Measurements from ENCODE around the gene NDUFV3. TPM values are rescaled to one million over a fixed set of nuclear protein-coding genes. Genes with fewer than 3 reads are reported as not detected.
"Not testable (repeated sequence)": the region's sequence is repeated elsewhere in the genome, so short reads cannot be mapped to it uniquely, and the experiment has no call there.

Gene NDUFV3
- total RNA-seq, 3 donors from 2014 or later, result 49.9 to 62.9 (median 51.1) TPM

- H3K36me3 ChIP-seq, result no peaks in the 10 kb centered on the region
- DNase-seq (ENCODE audit: low spot score in 2 of 2), result no peak
These were observed 28.0 kb upstream of the NDUFV3 start for GRCh38 chr21:42864815-42865775.

GRCh38 chr21:42865776-42866160 is 27.3 kb upstream of the NDUFV3 start:
- intact Hi-C loops (cut with DNase I; ENCODE audit: low total_unique reads), result loop anchor here (5.0 kb wide), 1 partner anchor 47 kb away; no protein-coding TSS in a partner anchor
- Histone ChIP-seq H3K4me1 (no peaks in the 10 kb centered on the region), H3K27ac (no peak overlapping the region), H3K4me3 (no peak overlapping the region), H3K27me3 (no peaks in the 10 kb centered on the region), H3K36me3 (no peaks in the 10 kb centered on the region), H3K9me3 (no peaks in the 10 kb centered on the region)
- DNase-seq (ENCODE audit: low spot score in 2 of 2), result no peak
- no peak for TF ChIP-seq POLR2A (IDR thresholded peaks at IDR 0.05)
- no peak for TF ChIP-seq POLR2AphosphoS5 (IDR thresholded peaks at IDR 0.05)

More at GRCh38 chr21:42864815-42865775, 28.0 kb upstream of the NDUFV3 start:
- H3K4me1 ChIP-seq, result no peaks in the 10 kb centered on the region
- H3K27me3 ChIP-seq, result no peaks in the 10 kb centered on the region
- intact Hi-C loops (cut with DNase I; ENCODE audit: low total_unique reads), result loop anchor here (5.0 kb wide), 1 partner anchor 47 kb away; no protein-coding TSS in a partner anchor
- H3K9me3 ChIP-seq, result no peaks in the 10 kb centered on the region
- TF ChIP-seq POLR2AphosphoS5 (IDR thresholded peaks at IDR 0.05) (no peak), POLR2A (IDR thresholded peaks at IDR 0.05) (no peak), CTCF (IDR thresholded peaks at IDR 0.05) (no peak)
- no peak overlapping the region for H3K27ac ChIP-seq
- no peak overlapping the region for H3K4me3 ChIP-seq

- intact Hi-C loops (cut with DNase I; ENCODE audit: low total_unique reads), result loop anchor here (5.0 kb wide), 1 partner anchor 44 kb away; no protein-coding TSS in a partner anchor
- Histone ChIP-seq H3K36me3 (peaks cover 3% of the 10 kb centered on the region), H3K4me1 (no peaks in the 10 kb centered on the region), H3K27me3 (no peaks in the 10 kb centered on the region), H3K27ac (no peak overlapping the region), H3K4me3 (no peak overlapping the region), H3K9me3 (no peaks in the 10 kb centered on the region)
- DNase-seq (ENCODE audit: low spot score in 2 of 2), result no peak
- TF ChIP-seq POLR2A (IDR thresholded peaks at IDR 0.05) (no peak), CTCF (IDR thresholded peaks at IDR 0.05) (no peak), POLR2AphosphoS5 (IDR thresholded peaks at IDR 0.05) (no peak)
These were observed 24.9 kb upstream of the NDUFV3 start for GRCh38 chr21:42868196-42868595.

GRCh38 chr21:42873096-42873495 is 20.0 kb upstream of the NDUFV3 start:
- no peak overlapping the region for H3K4me3 ChIP-seq
- no peaks in the 10 kb centered on the region for H3K27me3 ChIP-seq
- TF ChIP-seq POLR2A (IDR thresholded peaks at IDR 0.05) (no peak), POLR2AphosphoS5 (IDR thresholded peaks at IDR 0.05) (no peak), CTCF (IDR thresholded peaks at IDR 0.05) (no peak)
- intact Hi-C loops (cut with DNase I; ENCODE audit: low total_unique reads), result no loop called here
- no peak for DNase-seq (ENCODE audit: low spot score in 2 of 2)
- H3K4me1 ChIP-seq, result no peaks in the 10 kb centered on the region
- no peak overlapping the region for H3K27ac ChIP-seq
- H3K9me3 ChIP-seq, result no peaks in the 10 kb centered on the region
- H3K36me3 ChIP-seq, result peaks cover 6% of the 10 kb centered on the region

DNA sequence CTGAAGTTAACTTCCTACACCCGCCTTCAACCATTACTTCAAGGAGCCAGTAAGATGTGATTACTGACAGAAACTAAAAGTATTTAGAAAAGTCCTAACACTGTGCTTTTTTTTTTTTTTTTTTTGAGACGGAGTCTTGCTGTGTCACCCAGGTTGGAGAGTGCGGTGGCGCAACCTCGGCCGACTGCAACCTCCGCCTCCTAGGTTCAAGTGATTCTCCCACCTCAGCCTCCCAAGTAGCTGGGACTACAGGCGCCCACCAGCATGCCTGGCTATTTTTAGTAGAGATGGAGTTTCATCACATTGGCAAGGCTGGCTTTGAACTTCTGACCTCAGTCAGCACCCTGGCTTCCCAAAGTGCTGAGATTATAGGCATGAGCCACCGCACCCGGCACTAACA is 17.3 kb upstream of the NDUFV3 start:
- H3K9me3 ChIP-seq; intact Hi-C loops (cut with DNase I; ENCODE audit: low total_unique reads); H3K4me1 ChIP-seq; H3K4me3 ChIP-seq; DNase-seq (ENCODE audit: low spot score in 2 of 2); H3K27ac ChIP-seq; H3K27me3 ChIP-seq; H3K36me3 ChIP-seq: not testable (repeated sequence)

GRCh38 chr21:42878678-42878992 is 14.5 kb upstream of the NDUFV3 start:
- no peaks in the 10 kb centered on the region for H3K27me3 ChIP-seq
- TF ChIP-seq POLR2A (IDR thresholded peaks at IDR 0.05), result no peak
- TF ChIP-seq CTCF (IDR thresholded peaks at IDR 0.05), result no peak
- TF ChIP-seq POLR2AphosphoS5 (IDR thresholded peaks at IDR 0.05), result no peak
- no peaks in the 10 kb centered on the region for H3K9me3 ChIP-seq
- H3K4me3 ChIP-seq, result peak overlapping the region; percentile 90 to 99 (median 98)
- no peaks in the 10 kb centered on the region for H3K36me3 ChIP-seq
- peak overlapping the region; percentile 76 to 93 for H3K27ac ChIP-seq
- no peaks in the 10 kb centered on the region for H3K4me1 ChIP-seq
- intact Hi-C loops (cut with DNase I; ENCODE audit: low total_unique reads), result no loop called here
- no peak for DNase-seq (ENCODE audit: low spot score in 2 of 2)

Data from breast epithelium (tissue), 4 donors.